HCT116 (cell line): ENCODE results near the gene SSNA1. TPM values are rescaled to one million over a fixed set of nuclear protein-coding genes. Genes with fewer than 3 reads are reported as not detected.

ENCODE experiments used
- ATAC-seq: fragments of 200-7000 bp; cut with Tn5 transposase; 2 replicates; pipeline ENCODE4 v1.9.1; 2020; ENCODE audit warnings: mild to moderate bottlenecking, moderate library complexity
- BruUV-seq: library from RNA; stranded (reverse); fragments of 400-500 nt; replicated peaks from 2 replicates; lab custom pipeline; 2021; lab: Mats Ljungman, UMichigan
- CTCF ChIA-PET: fragments of 300-600 bp; sonication (Branson Sonifier 250); formaldehyde crosslinking; loops from one replicate; lab custom pipeline; 2021; ENCODE audit warnings: antibody characterized with exemption; lab: Charles Lee
- POLR2A ChIA-PET: fragments of 300-600, 350-600 bp; sonication (Branson Sonifier 250); formaldehyde crosslinking; loops from one replicate; lab custom pipeline; 2021; ENCODE audit warnings: antibody characterized with exemption; lab: Charles Lee
- RAD21 ChIA-PET, 2 experiments: fragments of 300-600 bp; sonication (Branson Sonifier 250); formaldehyde crosslinking; loops; one replicate each; lab custom pipeline; 2023; ENCODE audit warnings: low total read pairs in 2 of 2; ENCODE audit not compliant: uncharacterized antibody in 2 of 2, unreplicated experiment in 2 of 2, low non-redundant PET in 1 of 2; lab: Charles Lee
- DNase-seq: peaks from one replicate; pipeline ENCODE4 v3.0.0-alpha.2; 2010; ENCODE audit warnings: low read depth, low spot score
- H2AFZ ChIP-seq: fragments of 200-600 bp; shearing (Covaris generic), sonication (generic); 2 replicates; pipeline ENCODE4 v1.6.1; 2017; ENCODE audit warnings: low read depth, mixed run types, mixed read lengths, antibody characterized with exemption, low read length; ENCODE audit not compliant: poor library complexity, severe bottlenecking
- H3K27ac ChIP-seq: 2 replicates; pipeline ENCODE4 v1.5.1; 2012; ENCODE audit warnings: low read depth, low read length
- H3K27me3 ChIP-seq: fragments of 200-600 bp; sonication (generic); 2 replicates; pipeline ENCODE4 v1.6.1; 2016; ENCODE audit warnings: mixed run types, low read length, mixed read lengths; ENCODE audit not compliant: insufficient read depth
- H3K36me3 ChIP-seq, 2 experiments: fragments of 200-500 bp in 1 of 2; fragments of 200-600 bp in 1 of 2; sonication (Bioruptor generic) in 1 of 2; sonication (generic) in 1 of 2; 2 replicates each; pipeline versions ENCODE4 v1.5.1 to v1.6.1; 2014 to 2016; ENCODE audit warnings: low read length in 2 of 2, inconsistent platforms in 1 of 2, mixed read lengths in 1 of 2, mixed run types in 1 of 2; ENCODE audit not compliant: insufficient read depth in 2 of 2, control insufficient read depth in 1 of 2
- H3K4me1 ChIP-seq, 2 experiments: fragments of 200-600 bp in 1 of 2; sonication (generic) in 1 of 2; 2 replicates each; pipeline versions ENCODE4 v1.5.1 to v1.6.1; 2012 to 2017; ENCODE audit warnings: low read length in 2 of 2, inconsistent platforms in 1 of 2, mild to moderate bottlenecking in 1 of 2, mixed read lengths in 1 of 2, mixed run types in 1 of 2, moderate library complexity in 1 of 2; ENCODE audit not compliant: insufficient read depth in 2 of 2, control insufficient read depth in 1 of 2
- H3K4me2 ChIP-seq: fragments of 200-600 bp; sonication (generic); 2 replicates; pipeline ENCODE4 v1.6.1; 2017; ENCODE audit warnings: mixed run types, low read length, mixed read lengths
- H3K4me3 ChIP-seq, 2 experiments: fragments of 200-600 bp in 1 of 2; sonication (generic) in 1 of 2; replicated peaks in 1 of 2; 2 replicates each; pipeline ENCODE4 v1.5.1; 2011 to 2016; ENCODE audit warnings: low read length in 2 of 2, control low read depth in 1 of 2, low read depth in 1 of 2, mild to moderate bottlenecking in 1 of 2, mixed read lengths in 1 of 2, mixed run types in 1 of 2
- H3K79me2 ChIP-seq: fragments of 200-600 bp; sonication (generic); 2 replicates; pipeline ENCODE4 v1.6.1; 2017; ENCODE audit warnings: mild to moderate bottlenecking, mixed run types, low read length, moderate library complexity, mixed read lengths; ENCODE audit not compliant: insufficient read depth
- H3K9ac ChIP-seq: fragments of 200-600 bp; sonication (generic); 2 replicates; pipeline ENCODE4 v1.6.1; 2016; ENCODE audit warnings: low read length, mixed read lengths
- H3K9me2 ChIP-seq: fragments of 200-600 bp; sonication (generic), shearing (Covaris generic); 2 replicates; pipeline ENCODE4 v1.6.1; 2017; ENCODE audit warnings: mixed run types, mild to moderate bottlenecking, moderate library complexity; ENCODE audit not compliant: insufficient read depth
- H3K9me3 ChIP-seq, 2 experiments: fragments of 200-500 bp in 1 of 2; fragments of 200-600 bp in 1 of 2; sonication (Bioruptor generic) in 1 of 2; sonication (generic) in 1 of 2; 2 replicates each; pipeline ENCODE4 v1.6.1; 2014 to 2017; ENCODE audit warnings: low read length in 2 of 2, mixed read lengths in 2 of 2, inconsistent platforms in 1 of 2, low read depth in 1 of 2, mild to moderate bottlenecking in 1 of 2, mixed run types in 1 of 2, moderate library complexity in 1 of 2; ENCODE audit not compliant: control insufficient read depth in 1 of 2, insufficient read depth in 1 of 2
- H4K20me1 ChIP-seq: fragments of 200-600 bp; sonication (generic), shearing (Covaris generic); 2 replicates; pipeline ENCODE4 v1.6.1; 2017; ENCODE audit warnings: mixed run types, mild to moderate bottlenecking, moderate library complexity; ENCODE audit not compliant: insufficient read depth
- EZH2 ChIP-seq: fragments of 200-600 bp; sonication (generic); IDR thresholded peaks from 2 replicates; pipeline ENCODE4 v1.6.1; 2017; ENCODE audit warnings: antibody characterized with exemption, mixed run types
- FOSL1 ChIP-seq: IDR thresholded peaks from 2 replicates; pipeline ENCODE4 v1.6.1; 2012; ENCODE audit warnings: low read depth
- intact Hi-C: fragments of 100-400 bp; cut with micrococcal nuclease; formaldehyde crosslinking; loops from 2 replicates; pipeline ENCODE4 v1.10.0; 2022
- total RNA-seq: library from RNA; stranded (reverse); gene quantifications from one replicate; pipeline ENCODE4 v1.2.1, GENCODE V29; 2021; ENCODE audit not compliant: unreplicated experiment

The SSNA1 gene
- total RNA-seq, 1 experiment from 2014 or later: 84.7 TPM

GRCh38 chr9:137173796-137174664 lies 14.4 kb upstream of the SSNA1 start:
- BruUV-seq: no TSS peak
- Histone ChIP-seq H3K9ac (no peak overlapping the region), H3K36me3 (no peaks in the 10 kb centered on the region; a peak in 1 of 4 replicates), H4K20me1 (no peaks in the 10 kb centered on the region), H3K27me3 (no peaks in the 10 kb centered on the region), H3K9me3 (no peaks in the 10 kb centered on the region), H3K79me2 (no peaks in the 10 kb centered on the region), H3K4me3 (no peak overlapping the region), H2AFZ (no peak overlapping the region), H3K4me2 (no peak overlapping the region), H3K27ac (no peak overlapping the region), H3K9me2 (no peaks in the 10 kb centered on the region), H3K4me1 (peaks cover 7 to 27% of the 10 kb centered on the region in 2 experiments)
- no peak for TF ChIP-seq EZH2
- intact Hi-C loops: no loop called here
- DNase-seq (no peak), ATAC-seq (no peak)
- ChIA-PET POLR2A (interaction anchor here (1.6 kb wide), 1 partner anchor 11 kb away, joined by 5 read pairs; no protein-coding TSS in a partner anchor), CTCF (interaction anchor here (0.5 kb wide), 1 partner anchor 23 kb away, joined by 5 read pairs; no protein-coding TSS in a partner anchor), RAD21 (no interaction called here)

- H3K27me3 ChIP-seq: no peaks in the 10 kb centered on the region
- DNase-seq (no peak), ATAC-seq (no peak)
- H4K20me1 ChIP-seq: no peaks in the 10 kb centered on the region
- intact Hi-C loops: no loop called here
- no peak overlapping the region for H3K9ac ChIP-seq
- CTCF ChIA-PET: no interaction called here
- no peak overlapping the region for H2AFZ ChIP-seq
- H3K9me2 ChIP-seq: no peaks in the 10 kb centered on the region
- H3K4me2 ChIP-seq: no peak overlapping the region
- no TSS peak for BruUV-seq
- H3K4me3 ChIP-seq: no peak overlapping the region
- no peak for TF ChIP-seq FOSL1
- no peak for TF ChIP-seq EZH2
- no peak overlapping the region for H3K27ac ChIP-seq
- H3K79me2 ChIP-seq: no peaks in the 10 kb centered on the region
- H3K36me3 ChIP-seq: peaks cover 0 to under 1% of the 10 kb centered on the region in 2 experiments; a peak in 2 of 4 replicates
- peaks cover 5 to 23% of the 10 kb centered on the region in 2 experiments for H3K4me1 ChIP-seq
- POLR2A ChIA-PET: interaction anchor here (1.6 kb wide), 1 partner anchor 12 kb away, joined by 5 read pairs; no protein-coding TSS in a partner anchor
- no peaks in the 10 kb centered on the region for H3K9me3 ChIP-seq
- RAD21 ChIA-PET: no interaction called here
Observed at GRCh38 chr9:137174722-137175293, 13.7 kb upstream of the SSNA1 start.
